ENCODE results near the gene QDPR.
A peak's percentile ranks its signal among the peaks of the same experiment; 100 is the strongest.
"Not testable (repeated sequence)": the region's sequence is repeated elsewhere in the genome, so short reads cannot be mapped to it uniquely, and the experiment has no call there.

Gene QDPR

GRCh38 chr4:17489721-17490120 lies 22.2 kb downstream of the QDPR start:
- no peak for DNase-seq

GRCh38 chr4:17489123-17489522 lies 22.8 kb downstream of the QDPR start:
- no peak for DNase-seq

GRCh38 chr4:17482716-17483115 lies 29.2 kb downstream of the QDPR start:
- DNase-seq: no peak

GRCh38 chr4:17480955-17481354 lies 30.9 kb downstream of the QDPR start:
- DNase-seq: no peak

- DNase-seq: no peak
These were observed 31.5 kb downstream of the QDPR start for GRCh38 chr4:17480210-17480927.

GRCh38 chr4:17477774-17478472 lies 34.0 kb downstream of the QDPR start:
- DNase-seq: no peak

- no peak for DNase-seq
These were observed 35.0 kb downstream of the QDPR start for GRCh38 chr4:17476853-17477252.

- no peak for DNase-seq
These were observed 36.4 kb downstream of the QDPR start for GRCh38 chr4:17475481-17475880.

GRCh38 chr4:17469931-17470674 lies 41.8 kb downstream of the QDPR start:
- no peak for DNase-seq

- peak; percentile 43 for DNase-seq
These were observed 43.2 kb downstream of the QDPR start for GRCh38 chr4:17468619-17469221.

GRCh38 chr4:17463606-17464005 lies 48.3 kb downstream of the QDPR start:
- DNase-seq: no peak

GRCh38 chr4:17450269-17450804 lies 61.6 kb downstream of the QDPR start:
- DNase-seq: no peak

GRCh38 chr4:17448689-17449088 lies 63.2 kb downstream of the QDPR start:
- DNase-seq: no peak

GRCh38 chr4:17447675-17448298 lies 64.1 kb downstream of the QDPR start:
- DNase-seq: peak; percentile 75

GRCh38 chr4:17447056-17447455 lies 64.8 kb downstream of the QDPR start:
- no peak for DNase-seq

- not testable (repeated sequence) for DNase-seq
These were observed 69.4 kb downstream of the QDPR start for GRCh38 chr4:17442477-17442876.

- DNase-seq: no peak
These were observed 74.5 kb downstream of the QDPR start for GRCh38 chr4:17437396-17437795.

GRCh38 chr4:17436750-17437090 lies 75.2 kb downstream of the QDPR start:
- DNase-seq: no peak
